Measurements from ENCODE around the gene KCNJ12. TPM values are rescaled to one million over a fixed set of nuclear protein-coding genes. Genes with fewer than 3 reads are reported as not detected.

Gene KCNJ12
- total RNA-seq, 1 donor, result 14.5 TPM

- DNase-seq (ENCODE audit: low read depth in 2 of 3, low spot score in 2 of 3), result peak in 1 of 3 donors; percentile 12
Observed at GRCh38 chr17:21463779-21464407, 87.7 kb downstream of the KCNJ12 start.

GRCh38 chr17:21464611-21465021 lies 88.5 kb downstream of the KCNJ12 start:
- no peak for DNase-seq (ENCODE audit: low read depth in 2 of 3, low spot score in 2 of 3)

GRCh38 chr17:21466550-21466949 lies 90.4 kb downstream of the KCNJ12 start:
- DNase-seq (ENCODE audit: low read depth in 2 of 3, low spot score in 2 of 3), result no peak

- DNase-seq (ENCODE audit: low read depth in 2 of 3, low spot score in 2 of 3), result no peak
Observed at GRCh38 chr17:21467196-21467595, 91.0 kb downstream of the KCNJ12 start.

- no peak for DNase-seq (ENCODE audit: low read depth in 2 of 3, low spot score in 2 of 3)
Observed at GRCh38 chr17:21467739-21468490, 91.8 kb downstream of the KCNJ12 start.

Other genes with a start within 250 kb of the KCNJ12 start
- gene DHRS7B, start 249.4 kb upstream of the KCNJ12 start, total RNA-seq, result 41.5 TPM
- gene TMEM11, start 162.2 kb upstream of the KCNJ12 start, total RNA-seq, result 32.9 TPM
- 8.6 TPM for gene NATD1, start 122.9 kb upstream of the KCNJ12 start, total RNA-seq
- 57.6 TPM for gene MAP2K3, start 91.6 kb upstream of the KCNJ12 start, total RNA-seq

All from hematopoietic multipotent progenitor cell (in vitro differentiated cells).